HEK293 (cell line): Measurements from ENCODE around the gene TMED3.

Experiments used
- CTCF ChIA-PET: fragments of 350-600 bp; formaldehyde crosslinking; extraction: SDS; loops from one replicate; lab custom pipeline; 2021; ENCODE audit warnings: antibody characterized with exemption; lab: Yijun Ruan, JAX
- POLR2A ChIA-PET: fragments of 300-600 bp; formaldehyde crosslinking; extraction: SDS; loops from one replicate; lab custom pipeline; 2020; ENCODE audit warnings: antibody characterized with exemption, inconsistent platforms; lab: Yijun Ruan, JAX
- H3K27ac ChIP-seq: fragments of 200-500 bp; sonication (Bioruptor generic); 2 replicates; pipeline ENCODE4 v1.5.1; 2014; ENCODE audit warnings: low read depth, low read length, control low read depth, inconsistent platforms; ENCODE audit errors: extremely low read depth
- H3K36me3 ChIP-seq, 2 experiments: fragments of 200-500 bp in 1 of 2; sonication (Bioruptor generic) in 1 of 2; 1 replicate in 1 of 2; 2 replicates in 1 of 2; pipeline ENCODE4 v1.5.1; 2014 to 2017; ENCODE audit warnings: inconsistent platforms in 2 of 2, low read length in 2 of 2; ENCODE audit not compliant: control insufficient read depth in 2 of 2, insufficient read depth in 1 of 2
- H3K4me1 ChIP-seq: fragments of 200-500 bp; sonication (Bioruptor generic); 2 replicates; pipeline ENCODE4 v1.5.1; 2014; ENCODE audit warnings: mild to moderate bottlenecking, low read length, inconsistent platforms; ENCODE audit not compliant: control insufficient read depth, insufficient read depth
- H3K4me3 ChIP-seq: 2 replicates; pipeline ENCODE4 v1.5.1; 2011; ENCODE audit warnings: low read depth, mild to moderate bottlenecking, control low read depth, low read length, moderate library complexity
- H3K9me3 ChIP-seq: fragments of 200-500 bp; sonication (Bioruptor generic); 2 replicates; pipeline ENCODE4 v1.5.1; 2014; ENCODE audit warnings: low read depth, low read length, inconsistent platforms; ENCODE audit not compliant: control insufficient read depth, insufficient read depth
- EGR2 ChIP-seq: fragments of 450-650 bp; formaldehyde crosslinking; IDR thresholded peaks from 2 replicates; pipeline ENCODE4 v1.5.1; 2016; ENCODE audit warnings: low read depth, missing biosample characterization, missing genetic modification characterization
- IKZF3 ChIP-seq: fragments of 450-650 bp; IDR thresholded peaks from 2 replicates; pipeline ENCODE4 v1.5.0; 2018; ENCODE audit warnings: missing biosample characterization, mild to moderate bottlenecking, missing genetic modification characterization, moderate library complexity
- OSR2 ChIP-seq: fragments of 450-650 bp; formaldehyde crosslinking; IDR thresholded peaks from 2 replicates; pipeline ENCODE4 v1.5.1; 2016; ENCODE audit warnings: missing biosample characterization, missing genetic modification characterization
- REPIN1 ChIP-seq: fragments of 450-650 bp; formaldehyde crosslinking; IDR thresholded peaks from 2 replicates; pipeline ENCODE4 v1.5.1; 2017; ENCODE audit warnings: missing biosample characterization, missing genetic modification characterization, low read depth
- SALL2 ChIP-seq: fragments of 450-650 bp; formaldehyde crosslinking; IDR thresholded peaks from 2 replicates; pipeline ENCODE4 v1.5.0; 2017; ENCODE audit warnings: missing biosample characterization, mild to moderate bottlenecking, missing genetic modification characterization, borderline replicate concordance
- SP2 ChIP-seq: fragments of 450-650 bp; formaldehyde crosslinking; IDR thresholded peaks from 2 replicates; pipeline ENCODE4 v1.5.1; 2016; ENCODE audit warnings: missing biosample characterization, missing genetic modification characterization
- ZBTB1 ChIP-seq: fragments of 450-650 bp; formaldehyde crosslinking; IDR thresholded peaks from 2 replicates; pipeline ENCODE4 v1.5.1; 2016; ENCODE audit warnings: missing biosample characterization, missing genetic modification characterization
- ZBTB21 ChIP-seq: fragments of 450-650 bp; formaldehyde crosslinking; IDR thresholded peaks from 2 replicates; pipeline ENCODE4 v1.5.1; 2017; ENCODE audit warnings: missing biosample characterization, missing genetic modification characterization
- ZFP69B ChIP-seq: fragments of 450-650 bp; formaldehyde crosslinking; IDR thresholded peaks from 2 replicates; pipeline ENCODE4 v1.5.1; 2016; ENCODE audit warnings: missing biosample characterization, missing genetic modification characterization
- ZNF221 ChIP-seq: fragments of 450-650 bp; formaldehyde crosslinking; IDR thresholded peaks from 2 replicates; pipeline ENCODE4 v1.5.1; 2017; ENCODE audit warnings: missing biosample characterization, missing genetic modification characterization, borderline replicate concordance
- ZNF362 ChIP-seq: fragments of 450-650 bp; formaldehyde crosslinking; IDR thresholded peaks from 2 replicates; pipeline ENCODE4 v1.5.1; 2016; ENCODE audit warnings: missing biosample characterization, missing genetic modification characterization
- ZNF366 ChIP-seq: fragments of 450-650 bp; formaldehyde crosslinking; conservative IDR thresholded peaks from 2 replicates; pipeline ENCODE4 v1.5.1; 2016; ENCODE audit warnings: missing biosample characterization, missing genetic modification characterization
- ZNF391 ChIP-seq: fragments of 450-650 bp; formaldehyde crosslinking; IDR thresholded peaks from 2 replicates; pipeline ENCODE4 v1.5.1; 2016; ENCODE audit warnings: low read depth, missing biosample characterization, missing genetic modification characterization, borderline replicate concordance
- ZNF416 ChIP-seq: fragments of 450-650 bp; formaldehyde crosslinking; IDR thresholded peaks from 2 replicates; pipeline ENCODE4 v1.5.1; 2016; ENCODE audit warnings: missing biosample characterization, missing genetic modification characterization
- ZNF510 ChIP-seq: fragments of 450-650 bp; formaldehyde crosslinking; IDR thresholded peaks from 2 replicates; pipeline ENCODE4 v1.5.1; 2018; ENCODE audit warnings: mild to moderate bottlenecking, missing genetic modification characterization, missing biosample characterization; ENCODE audit not compliant: insufficient replicate concordance
- ZNF521 ChIP-seq: fragments of 450-650 bp; formaldehyde crosslinking; IDR thresholded peaks from 2 replicates; pipeline ENCODE4 v1.5.1; 2017; ENCODE audit warnings: missing biosample characterization, mild to moderate bottlenecking, missing genetic modification characterization
- ZNF747 ChIP-seq: fragments of 450-650 bp; formaldehyde crosslinking; IDR thresholded peaks from 2 replicates; pipeline ENCODE4 v1.5.1; 2016; ENCODE audit warnings: missing biosample characterization, missing genetic modification characterization
- ZNF76 ChIP-seq: fragments of 450-650 bp; formaldehyde crosslinking; IDR thresholded peaks from 2 replicates; pipeline ENCODE4; 2016; ENCODE audit warnings: low read depth, missing biosample characterization, missing genetic modification characterization, borderline replicate concordance
- ZNF785 ChIP-seq: fragments of 450-650 bp; formaldehyde crosslinking; IDR thresholded peaks from 2 replicates; pipeline ENCODE4 v1.5.1; 2016; ENCODE audit warnings: missing biosample characterization, missing genetic modification characterization
- ZNF843 ChIP-seq: fragments of 450-650 bp; formaldehyde crosslinking; IDR thresholded peaks from 2 replicates; pipeline ENCODE4 v1.5.1; 2016; ENCODE audit warnings: missing biosample characterization, missing genetic modification characterization
- TF ChIP-seq, protein P1 (sequence below): IDR thresholded peaks from 2 replicates; pipeline ENCODE4 v1.6.1; 2011; ENCODE audit warnings: mild to moderate bottlenecking, low read depth, low read length, borderline replicate concordance
- TF ChIP-seq, protein P2 (sequence below): fragments of 450-650 bp; formaldehyde crosslinking; IDR thresholded peaks from 2 replicates; pipeline ENCODE4 v1.5.1; 2016; ENCODE audit warnings: missing biosample characterization, missing genetic modification characterization
- TF ChIP-seq, protein P3 (sequence below): fragments of 450-650 bp; formaldehyde crosslinking; IDR thresholded peaks from 2 replicates; pipeline ENCODE4 v1.5.1; 2016; ENCODE audit warnings: missing biosample characterization, missing genetic modification characterization

The TMED3 gene

DNA sequence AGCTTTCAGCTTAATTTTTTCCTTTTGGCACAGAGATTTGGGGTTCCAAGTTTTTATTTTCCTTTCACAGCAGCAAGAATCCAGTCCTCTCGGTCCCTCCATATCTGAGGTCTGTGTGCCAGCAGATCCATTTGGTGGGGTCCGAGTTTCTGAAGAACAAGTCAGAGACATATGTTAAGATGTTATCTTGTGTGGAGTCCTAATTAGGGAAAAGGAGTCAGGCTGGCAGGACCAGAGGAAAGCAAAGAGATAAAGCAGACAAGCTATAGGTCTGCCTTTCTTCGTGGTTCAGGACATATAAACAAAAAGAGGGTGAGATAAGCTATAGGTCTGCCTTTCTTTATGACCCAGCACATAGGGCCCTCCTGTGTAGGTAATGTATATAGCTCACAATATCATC, 54.9 kb downstream of the TMED3 start:
- ChIA-PET POLR2A (no interaction called here), CTCF (interaction anchor here (0.6 to 4.6 kb wide), 7 partner anchors 12 to 488 kb away, joined by 3 to 63 read pairs (median 5); no protein-coding TSS in a partner anchor)
- Histone ChIP-seq H3K4me1 (no peaks in the 10 kb centered on the region), H3K4me3 (no peak overlapping the region), H3K27ac (no peak overlapping the region), H3K36me3 (no peaks in the 10 kb centered on the region; a peak in 1 of 3 replicates), H3K9me3 (no peaks in the 10 kb centered on the region)
- TF ChIP-seq ZNF221 (tag by site-specific recombination): no peak
- no peak for TF ChIP-seq SP2 (tag by site-specific recombination)
- TF ChIP-seq ZNF416 (tag by site-specific recombination): no peak
- TF ChIP-seq ZNF747 (tag by site-specific recombination): no peak
- TF ChIP-seq, protein P1, sequence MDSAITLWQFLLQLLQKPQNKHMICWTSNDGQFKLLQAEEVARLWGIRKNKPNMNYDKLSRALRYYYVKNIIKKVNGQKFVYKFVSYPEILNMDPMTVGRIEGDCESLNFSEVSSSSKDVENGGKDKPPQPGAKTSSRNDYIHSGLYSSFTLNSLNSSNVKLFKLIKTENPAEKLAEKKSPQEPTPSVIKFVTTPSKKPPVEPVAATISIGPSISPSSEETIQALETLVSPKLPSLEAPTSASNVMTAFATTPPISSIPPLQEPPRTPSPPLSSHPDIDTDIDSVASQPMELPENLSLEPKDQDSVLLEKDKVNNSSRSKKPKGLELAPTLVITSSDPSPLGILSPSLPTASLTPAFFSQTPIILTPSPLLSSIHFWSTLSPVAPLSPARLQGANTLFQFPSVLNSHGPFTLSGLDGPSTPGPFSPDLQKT: no peak

- Histone ChIP-seq H3K27ac (no peak overlapping the region), H3K4me3 (no peak overlapping the region), H3K36me3 (no peaks in the 10 kb centered on the region; a peak in 1 of 3 replicates), H3K9me3 (no peaks in the 10 kb centered on the region), H3K4me1 (no peaks in the 10 kb centered on the region)
- CTCF ChIA-PET: interaction anchor here (1.2 to 4.6 kb wide), 5 partner anchors 12 to 230 kb away, joined by 4 to 63 read pairs (median 11); no protein-coding TSS in a partner anchor
- POLR2A ChIA-PET: no interaction called here
- TF ChIP-seq ZBTB21 (tag by site-specific recombination) (no peak), IKZF3 (no peak), ZNF510 (tag by site-specific recombination) (no peak), SALL2 (tag by site-specific recombination) (no peak), OSR2 (no peak)
- TF ChIP-seq, protein P2, sequence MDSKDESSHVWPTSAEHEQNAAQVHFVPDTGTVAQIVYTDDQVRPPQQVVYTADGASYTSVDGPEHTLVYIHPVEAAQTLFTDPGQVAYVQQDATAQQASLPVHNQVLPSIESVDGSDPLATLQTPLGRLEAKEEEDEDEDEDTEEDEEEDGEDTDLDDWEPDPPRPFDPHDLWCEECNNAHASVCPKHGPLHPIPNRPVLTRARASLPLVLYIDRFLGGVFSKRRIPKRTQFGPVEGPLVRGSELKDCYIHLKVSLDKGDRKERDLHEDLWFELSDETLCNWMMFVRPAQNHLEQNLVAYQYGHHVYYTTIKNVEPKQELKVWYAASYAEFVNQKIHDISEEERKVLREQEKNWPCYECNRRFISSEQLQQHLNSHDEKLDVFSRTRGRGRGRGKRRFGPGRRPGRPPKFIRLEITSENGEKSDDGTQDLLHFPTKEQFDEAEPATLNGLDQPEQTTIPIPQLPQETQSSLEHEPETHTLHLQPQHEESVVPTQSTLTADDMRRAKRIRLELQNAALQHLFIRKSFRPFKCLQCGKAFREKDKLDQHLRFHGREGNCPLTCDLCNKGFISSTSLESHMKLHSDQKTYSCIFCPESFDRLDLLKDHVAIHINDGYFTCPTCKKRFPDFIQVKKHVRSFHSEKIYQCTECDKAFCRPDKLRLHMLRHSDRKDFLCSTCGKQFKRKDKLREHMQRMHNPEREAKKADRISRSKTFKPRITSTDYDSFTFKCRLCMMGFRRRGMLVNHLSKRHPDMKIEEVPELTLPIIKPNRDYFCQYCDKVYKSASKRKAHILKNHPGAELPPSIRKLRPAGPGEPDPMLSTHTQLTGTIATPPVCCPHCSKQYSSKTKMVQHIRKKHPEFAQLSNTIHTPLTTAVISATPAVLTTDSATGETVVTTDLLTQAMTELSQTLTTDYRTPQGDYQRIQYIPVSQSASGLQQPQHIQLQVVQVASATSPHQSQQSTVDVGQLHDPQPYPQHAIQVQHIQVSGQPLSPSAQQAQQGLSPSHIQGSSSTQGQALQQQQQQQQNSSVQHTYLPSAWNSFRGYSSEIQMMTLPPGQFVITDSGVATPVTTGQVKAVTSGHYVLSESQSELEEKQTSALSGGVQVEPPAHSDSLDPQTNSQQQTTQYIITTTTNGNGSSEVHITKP (tag by site-specific recombination): no peak
- TF ChIP-seq, all 188 proteins: peak for 0
Measured at GRCh38 chr15:79366691-79367090, 55.8 kb downstream of the TMED3 start.

- no peaks in the 10 kb centered on the region for H3K36me3 ChIP-seq
- H3K4me1 ChIP-seq: no peaks in the 10 kb centered on the region
- CTCF ChIA-PET: interaction anchor here (0.6 to 1.5 kb wide), 4 partner anchors 10 to 821 kb away, joined by 3 to 9 read pairs (median 5); no protein-coding TSS in a partner anchor
- no peaks in the 10 kb centered on the region for H3K9me3 ChIP-seq
- POLR2A ChIA-PET: no interaction called here
- no peak overlapping the region for H3K27ac ChIP-seq
- no peak overlapping the region for H3K4me3 ChIP-seq
- TF ChIP-seq ZBTB1 (tag by site-specific recombination) (no peak), ZNF76 (tag by site-specific recombination) (no peak), EGR2 (tag by site-specific recombination) (no peak), ZNF843 (tag by site-specific recombination) (no peak), REPIN1 (tag by site-specific recombination) (no peak), ZNF362 (tag by site-specific recombination) (no peak), ZNF391 (tag by site-specific recombination) (no peak), ZNF785 (tag by site-specific recombination) (no peak), ZNF366 (tag by site-specific recombination) (no peak), ZFP69B (tag by site-specific recombination) (no peak), ZNF521 (tag by site-specific recombination) (no peak)
- TF ChIP-seq, protein P3, sequence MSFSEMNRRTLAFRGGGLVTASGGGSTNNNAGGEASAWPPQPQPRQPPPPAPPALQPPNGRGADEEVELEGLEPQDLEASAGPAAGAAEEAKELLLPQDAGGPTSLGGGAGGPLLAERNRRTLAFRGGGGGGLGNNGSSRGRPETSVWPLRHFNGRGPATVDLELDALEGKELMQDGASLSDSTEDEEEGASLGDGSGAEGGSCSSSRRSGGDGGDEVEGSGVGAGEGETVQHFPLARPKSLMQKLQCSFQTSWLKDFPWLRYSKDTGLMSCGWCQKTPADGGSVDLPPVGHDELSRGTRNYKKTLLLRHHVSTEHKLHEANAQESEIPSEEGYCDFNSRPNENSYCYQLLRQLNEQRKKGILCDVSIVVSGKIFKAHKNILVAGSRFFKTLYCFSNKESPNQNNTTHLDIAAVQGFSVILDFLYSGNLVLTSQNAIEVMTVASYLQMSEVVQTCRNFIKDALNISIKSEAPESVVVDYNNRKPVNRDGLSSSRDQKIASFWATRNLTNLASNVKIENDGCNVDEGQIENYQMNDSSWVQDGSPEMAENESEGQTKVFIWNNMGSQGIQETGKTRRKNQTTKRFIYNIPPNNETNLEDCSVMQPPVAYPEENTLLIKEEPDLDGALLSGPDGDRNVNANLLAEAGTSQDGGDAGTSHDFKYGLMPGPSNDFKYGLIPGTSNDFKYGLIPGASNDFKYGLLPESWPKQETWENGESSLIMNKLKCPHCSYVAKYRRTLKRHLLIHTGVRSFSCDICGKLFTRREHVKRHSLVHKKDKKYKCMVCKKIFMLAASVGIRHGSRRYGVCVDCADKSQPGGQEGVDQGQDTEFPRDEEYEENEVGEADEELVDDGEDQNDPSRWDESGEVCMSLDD (tag by site-specific recombination): no peak
Measured at GRCh38 chr15:79370716-79371115, 59.8 kb downstream of the TMED3 start.
